GM18870 (cell line): ENCODE results near the gene EIF1AY.
"Not testable (repeated sequence)": the region's sequence is repeated elsewhere in the genome, so short reads cannot be mapped to it uniquely, and the experiment has no call there.

ENCODE experiments used
- ATAC-seq: cut with Tn5 transposase; IDR thresholded peaks from one replicate; pipeline ENCODE4 v1.9.1; 2021; ENCODE audit warnings: moderate library complexity; ENCODE audit not compliant: unreplicated experiment

EIF1AY gene, protein sequence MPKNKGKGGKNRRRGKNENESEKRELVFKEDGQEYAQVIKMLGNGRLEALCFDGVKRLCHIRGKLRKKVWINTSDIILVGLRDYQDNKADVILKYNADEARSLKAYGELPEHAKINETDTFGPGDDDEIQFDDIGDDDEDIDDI

DNA sequence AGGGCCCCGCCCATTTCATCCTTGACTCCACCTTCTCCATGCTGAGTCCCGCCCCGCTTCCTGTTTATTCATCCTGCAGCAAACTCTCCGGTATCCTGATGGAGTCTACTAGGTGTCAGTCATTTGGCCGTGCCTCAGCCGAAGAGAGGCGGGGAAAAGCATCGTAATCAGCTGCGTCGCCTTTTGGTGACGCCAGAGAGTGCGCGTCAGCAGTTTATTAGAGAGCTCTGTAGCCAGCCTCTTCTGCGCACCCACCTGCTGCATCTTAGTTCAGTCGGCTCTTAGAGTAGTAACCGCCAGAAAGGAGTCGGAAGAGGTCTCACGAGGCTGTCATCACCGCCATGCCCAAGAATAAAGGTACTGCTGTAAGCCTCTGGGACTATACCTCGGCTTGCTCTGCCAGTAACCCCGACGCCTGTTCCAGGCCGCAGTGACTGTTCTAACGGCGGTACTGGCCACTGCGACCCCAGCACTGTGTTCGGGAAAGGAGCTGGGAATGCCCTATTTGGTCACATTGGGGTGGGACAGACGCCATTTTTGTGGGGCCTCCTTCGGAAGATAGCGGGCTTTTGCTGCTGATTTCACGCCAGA lies at the start of gene EIF1AY:
Gene EIF1AY, plus strand, starts transcription at position 246 of the 591 bp plus-strand sequence. Its CDS starts 96 bp downstream, at position 342.
- ATAC-seq = no peak

DNA sequence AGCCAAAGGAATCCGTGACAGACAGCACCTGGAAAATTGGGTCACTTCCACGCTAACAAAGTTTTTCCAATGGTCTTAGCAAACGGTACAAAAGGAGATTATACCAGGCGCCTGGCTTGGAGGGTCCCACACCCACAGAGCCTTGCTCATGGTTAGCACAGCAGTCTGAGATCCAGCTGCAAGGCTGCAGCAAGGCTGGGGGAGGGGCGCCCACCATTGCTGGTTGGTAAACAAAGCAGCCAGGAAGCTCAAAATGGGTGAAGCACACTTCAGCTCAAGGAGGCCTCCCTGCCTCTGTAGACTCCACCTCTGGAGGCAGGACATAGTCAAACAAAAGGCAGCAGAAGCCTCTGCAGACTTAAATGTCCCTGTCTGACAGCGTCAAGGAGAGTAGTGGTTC lies 47.1 kb upstream of the EIF1AY start:
- ATAC-seq = no peak

DNA sequence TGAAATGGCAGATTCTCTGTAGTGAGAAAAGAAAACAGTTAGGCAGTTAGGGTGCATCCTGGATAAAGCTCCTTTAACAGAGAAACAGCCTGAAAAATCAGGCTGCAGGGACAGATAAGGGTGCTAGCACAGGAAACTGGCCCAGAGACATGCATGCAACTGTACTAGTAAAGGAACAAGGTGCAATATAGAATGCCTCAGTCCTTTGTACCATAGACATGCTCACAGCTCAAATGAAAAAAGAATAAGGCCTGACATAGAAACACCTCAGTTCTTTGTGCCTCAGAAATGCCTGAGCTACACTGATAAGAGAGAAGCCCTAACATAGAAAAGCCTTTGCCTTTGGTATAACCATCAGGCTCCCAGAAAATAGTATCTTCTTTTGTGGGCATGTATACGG lies 37.4 kb upstream of the EIF1AY start:
- no peak for ATAC-seq

DNA sequence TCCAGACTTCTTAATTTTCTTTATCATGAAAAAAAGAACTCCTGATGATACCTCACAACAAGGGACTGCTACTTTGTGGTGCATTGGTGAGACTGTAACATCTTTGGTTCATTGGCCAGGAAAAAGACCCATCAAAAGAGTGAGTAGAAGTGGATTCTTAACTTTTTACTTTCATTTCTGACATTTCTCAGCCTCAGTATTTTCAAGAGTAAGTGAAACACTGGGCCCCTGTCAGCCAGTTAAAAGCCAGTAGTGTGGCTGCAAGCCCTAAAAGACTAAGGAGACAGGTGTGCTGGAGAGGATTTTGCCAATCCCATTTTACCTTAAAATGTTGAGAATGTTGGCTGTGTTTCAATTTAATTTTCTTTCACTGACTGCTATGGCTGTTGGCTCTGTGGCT lies 36.6 kb upstream of the EIF1AY start:
- ATAC-seq = no peak

DNA sequence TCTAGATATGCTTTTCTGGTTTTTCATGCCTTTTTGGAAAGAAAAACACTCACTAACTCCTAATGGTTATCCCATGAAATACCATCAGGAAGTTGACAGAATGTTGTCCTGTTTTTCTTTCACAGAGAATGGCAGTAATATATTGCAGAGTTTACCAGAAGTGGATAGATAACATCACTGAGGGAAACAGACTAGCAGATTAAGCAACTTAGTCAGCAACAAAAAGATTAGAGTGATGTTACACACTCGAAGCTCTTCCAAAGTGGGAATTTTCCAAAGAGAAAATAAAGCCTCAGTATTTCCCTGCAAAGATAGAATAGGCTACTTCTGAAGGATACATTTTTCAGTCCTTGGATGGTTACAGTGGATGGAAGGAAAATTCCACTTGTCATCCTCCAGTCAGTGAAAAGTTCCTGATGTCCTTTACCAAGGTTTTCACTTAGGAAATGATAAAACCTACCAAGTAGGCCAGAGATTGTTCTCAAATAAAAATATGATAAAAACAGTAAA lies 31.1 kb upstream of the EIF1AY start:
- no peak for ATAC-seq

DNA sequence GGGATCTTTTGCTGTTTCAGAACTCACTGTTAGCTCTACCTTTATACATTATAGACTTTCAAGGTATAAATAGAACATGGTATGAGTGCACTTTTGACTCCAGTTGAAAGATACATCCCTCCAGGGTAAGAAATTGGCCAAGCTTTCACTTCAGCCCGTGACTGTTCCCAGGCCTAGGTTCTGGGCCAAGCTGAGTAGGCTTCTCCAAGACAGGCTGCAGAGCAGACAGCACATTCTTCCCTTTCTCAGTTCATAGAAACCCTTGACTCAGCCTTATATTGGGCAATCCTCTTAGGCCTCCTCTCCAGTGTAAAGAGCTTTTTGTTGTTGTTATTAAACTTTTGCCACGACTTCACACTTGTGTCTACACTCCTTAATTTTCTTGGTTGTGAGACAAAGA lies 29.5 kb upstream of the EIF1AY start:
- no peak for ATAC-seq

DNA sequence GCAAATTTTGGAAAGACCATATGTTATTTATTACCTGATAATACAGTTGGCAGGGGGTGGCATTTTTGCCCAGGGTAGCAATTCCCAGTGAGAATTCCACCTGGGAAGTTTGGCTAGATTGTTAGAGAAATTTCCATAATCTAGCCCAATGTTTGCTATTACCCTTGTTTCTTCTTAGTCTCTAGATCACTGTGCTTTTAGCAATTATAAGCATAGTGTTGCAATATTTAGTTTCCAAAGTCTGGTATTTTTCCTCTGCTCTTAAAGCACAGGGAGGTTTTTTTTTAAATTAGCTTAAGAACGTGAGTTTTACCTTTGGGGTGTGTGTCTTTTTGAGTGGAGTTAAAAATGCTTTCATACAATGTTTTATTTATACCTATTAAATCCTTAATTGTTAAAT lies 26.3 kb upstream of the EIF1AY start:
- no peak for ATAC-seq

DNA sequence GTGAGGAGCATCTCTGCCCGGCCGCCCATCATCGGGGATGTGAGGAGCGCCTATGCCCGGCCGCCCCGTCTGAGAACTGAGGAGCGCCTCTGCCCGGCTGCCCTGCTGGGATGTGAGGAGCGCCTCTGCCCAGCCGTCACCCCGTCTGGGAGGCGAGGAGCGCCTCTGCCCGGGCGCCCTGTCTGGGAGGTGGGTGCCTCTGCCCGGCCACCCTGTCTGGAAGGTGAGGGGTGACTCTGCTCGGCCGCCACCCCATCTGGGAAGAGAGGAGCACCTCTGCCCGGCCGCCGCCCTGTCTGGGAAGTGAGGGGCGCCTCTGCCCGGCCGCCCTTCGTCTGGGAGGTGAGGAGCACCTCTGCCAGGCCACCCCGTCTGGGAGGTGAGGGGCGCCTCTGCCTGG lies 23.7 kb upstream of the EIF1AY start:
- no peak for ATAC-seq

DNA sequence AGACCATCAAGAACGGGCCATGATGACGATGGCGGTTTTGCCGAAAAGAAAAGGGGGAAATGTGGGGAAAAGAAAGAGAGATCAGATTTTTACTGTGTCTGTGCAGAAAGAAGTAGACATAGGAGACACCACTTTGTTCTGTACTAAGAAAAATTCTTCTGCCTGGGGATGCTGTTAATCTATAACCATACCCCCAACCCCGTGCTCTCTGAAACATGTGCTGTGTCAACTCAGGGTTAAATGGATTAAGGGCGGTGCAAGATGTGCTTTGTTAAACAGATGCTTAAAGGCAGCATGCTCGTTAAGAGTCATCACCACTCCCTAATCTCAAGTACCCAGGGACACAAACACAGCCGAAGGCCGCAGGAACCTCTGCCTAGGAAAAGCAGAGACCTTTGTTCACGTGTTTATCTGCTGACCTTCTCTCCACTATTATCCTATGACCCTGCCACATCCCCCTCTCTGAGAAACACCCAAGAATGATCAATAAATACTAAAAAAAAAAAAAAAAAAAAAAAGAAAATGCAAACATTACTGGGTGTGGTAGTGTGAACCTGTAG lies 22.7 kb upstream of the EIF1AY start:
- ATAC-seq = not testable (repeated sequence)

DNA sequence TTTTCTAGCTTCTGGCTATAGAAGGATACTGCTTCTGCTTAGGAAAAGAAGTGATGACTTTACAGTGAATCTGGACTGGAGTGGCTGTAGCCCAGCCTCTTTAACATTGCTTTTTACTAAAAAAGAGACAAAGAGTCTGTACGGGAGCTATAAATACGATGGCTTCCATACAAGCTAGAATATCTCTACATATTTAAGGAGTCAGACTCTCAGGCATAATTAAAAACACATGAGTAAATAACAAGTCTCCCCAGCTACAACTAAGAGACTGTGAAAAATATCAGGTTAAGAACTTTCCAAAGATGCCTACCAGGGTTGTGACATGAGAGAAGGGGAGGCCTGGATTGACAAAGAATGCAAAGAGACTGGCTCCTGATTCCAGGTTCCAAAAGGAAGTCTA lies 19.8 kb upstream of the EIF1AY start:
- ATAC-seq = no peak

DNA sequence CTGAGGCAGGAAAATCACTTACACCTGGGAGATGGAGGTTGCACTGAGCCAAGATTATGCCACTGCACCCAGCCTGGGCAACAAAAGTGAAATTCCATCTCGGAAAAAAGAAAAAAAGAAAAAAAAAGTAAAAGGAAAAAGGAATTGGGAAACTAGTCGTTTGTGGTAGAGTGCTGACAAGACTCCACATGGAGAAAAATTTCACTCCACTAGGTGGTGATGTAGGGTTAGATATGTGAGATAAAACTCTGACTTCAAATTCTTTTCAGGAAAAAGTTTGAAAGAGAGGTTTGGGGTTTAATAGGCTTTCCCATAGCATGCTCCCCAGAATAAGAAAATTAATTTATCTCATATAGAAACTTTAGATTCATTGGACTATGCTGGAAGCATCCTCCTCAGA lies 16.9 kb upstream of the EIF1AY start:
- no peak for ATAC-seq

DNA sequence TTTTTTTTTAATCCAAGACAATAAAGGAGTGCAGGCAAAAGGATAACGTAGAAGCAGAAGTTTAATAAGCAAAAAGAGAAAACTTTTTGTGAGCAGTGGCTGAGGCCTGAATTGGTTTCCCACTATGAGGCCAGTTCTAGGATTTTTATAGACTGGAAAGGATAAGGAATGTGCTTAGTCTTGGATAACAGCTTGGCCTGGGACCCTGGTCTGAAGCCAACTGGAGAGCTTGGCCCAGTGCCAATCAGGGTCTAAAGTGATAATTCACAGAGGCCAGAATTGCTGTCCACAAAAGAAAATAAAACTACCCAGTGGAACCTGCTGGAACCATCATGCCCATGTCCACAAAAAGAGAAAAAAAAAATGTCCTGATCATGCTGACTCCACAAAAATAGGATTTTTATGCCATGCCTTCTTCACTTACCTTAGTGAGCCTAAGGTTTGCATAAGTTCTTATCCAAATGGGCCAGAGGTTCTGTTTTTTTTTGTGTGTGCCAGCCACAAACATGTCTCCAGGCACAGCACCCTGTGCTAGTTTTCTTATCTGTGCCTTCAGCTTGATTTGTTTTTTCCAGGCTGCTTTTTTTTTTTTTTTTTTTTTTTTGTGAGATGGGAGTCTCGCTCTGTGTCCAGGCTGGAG lies 15.6 kb upstream of the EIF1AY start:
- ATAC-seq = no peak

DNA sequence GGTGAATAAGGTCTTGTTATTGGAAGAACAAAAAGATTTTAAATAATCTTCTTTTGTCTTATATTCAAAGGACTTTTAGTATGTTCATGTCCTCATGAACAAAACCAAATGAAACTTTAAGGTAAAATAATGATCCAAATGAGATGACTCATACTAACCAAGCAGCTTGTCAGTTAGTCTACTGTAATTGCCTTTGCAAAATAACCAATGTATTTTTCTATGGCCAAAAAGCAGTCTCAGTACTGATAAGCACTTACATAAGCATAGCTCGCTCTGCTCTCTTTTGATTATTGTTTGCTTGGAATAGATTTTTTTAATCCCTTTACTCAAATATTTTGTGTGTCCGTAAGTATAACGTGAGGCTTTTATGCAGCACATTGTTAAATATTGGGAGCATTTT lies 4.3 kb upstream of the EIF1AY start:
- ATAC-seq = no peak

DNA sequence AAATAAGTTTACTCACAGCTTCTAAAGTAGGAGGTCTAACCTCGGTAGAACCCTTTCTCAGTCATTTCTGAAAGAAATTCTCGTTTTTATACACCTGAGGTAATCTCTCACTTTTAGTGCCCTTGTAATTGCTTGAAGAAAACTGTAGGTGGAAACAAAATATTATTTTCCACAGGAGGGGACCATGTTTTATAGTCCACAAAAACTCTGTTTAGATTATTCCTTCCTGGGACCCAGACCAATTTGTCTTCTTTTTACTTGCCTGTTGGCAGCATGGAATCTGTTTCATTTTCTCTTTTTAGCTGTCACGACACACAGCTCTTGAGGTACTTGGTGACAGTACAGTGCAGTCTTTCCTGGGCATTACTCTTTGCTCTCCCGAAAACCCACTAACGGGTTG lies 930 bp downstream of the EIF1AY start:
- no peak for ATAC-seq

DNA sequence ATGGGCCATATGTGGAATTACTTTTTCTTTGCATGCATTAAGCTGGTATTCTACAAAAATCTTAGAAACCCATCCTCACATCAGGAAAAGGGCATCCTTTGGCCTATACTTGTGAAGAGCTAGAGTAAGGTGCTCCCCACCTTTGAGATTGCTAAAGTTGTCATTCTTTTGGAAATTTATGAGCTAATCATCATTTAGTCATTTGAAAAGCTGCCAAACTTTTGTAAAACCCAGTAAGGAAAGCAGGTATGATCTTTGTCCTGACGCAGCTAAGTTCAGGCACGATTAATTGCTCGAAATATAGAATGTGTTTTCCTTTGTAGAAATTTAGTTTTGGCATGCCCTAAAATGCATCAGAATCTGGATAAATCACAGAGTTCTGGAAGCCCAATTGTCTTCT lies 2.6 kb downstream of the EIF1AY start:
- no peak for ATAC-seq

DNA sequence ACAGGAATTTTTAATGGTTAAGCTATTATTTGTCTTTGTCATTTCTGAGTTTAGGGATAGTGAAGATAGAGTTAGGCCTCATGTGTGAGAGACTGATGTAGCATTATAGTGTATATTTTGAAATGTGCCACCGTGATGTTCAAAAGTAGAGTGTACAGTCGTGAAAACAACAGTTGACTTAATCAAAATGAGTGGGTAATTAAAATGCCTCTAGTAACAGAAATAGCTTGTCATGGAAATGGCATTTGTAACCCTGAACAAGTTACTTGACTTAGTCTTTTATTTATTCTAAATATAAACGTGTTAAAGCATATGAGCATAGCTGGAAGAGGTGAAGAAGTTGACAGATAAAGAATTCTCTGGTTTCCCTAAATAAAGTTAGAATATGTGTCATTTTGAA lies 6.1 kb downstream of the EIF1AY start:
- ATAC-seq = no peak

DNA sequence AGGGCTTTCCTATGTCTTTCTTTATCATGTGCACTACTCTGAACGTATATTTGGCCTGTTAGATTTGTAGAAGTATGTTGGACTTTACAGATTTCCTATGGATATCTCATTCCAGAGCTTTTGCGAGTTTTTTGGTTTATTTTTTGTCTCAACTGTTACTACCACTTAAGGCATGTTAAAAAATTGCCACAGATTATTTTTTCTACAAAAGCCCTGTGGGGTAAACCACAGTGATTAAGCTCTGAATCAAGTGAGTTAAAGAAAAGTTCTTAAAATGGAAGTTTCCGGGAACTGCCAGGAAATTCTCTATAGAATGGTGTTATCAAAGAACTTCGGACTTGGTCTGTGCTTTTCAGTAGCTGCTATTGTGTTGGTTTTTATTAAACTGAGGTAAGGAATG lies 10.6 kb downstream of the EIF1AY start:
- no peak for ATAC-seq
